ENCODE results near the gene SPACA7.
"Not testable (repeated sequence)": the region's sequence is repeated elsewhere in the genome, so short reads cannot be mapped to it uniquely, and the experiment has no call there.

SPACA7 gene

DNA sequence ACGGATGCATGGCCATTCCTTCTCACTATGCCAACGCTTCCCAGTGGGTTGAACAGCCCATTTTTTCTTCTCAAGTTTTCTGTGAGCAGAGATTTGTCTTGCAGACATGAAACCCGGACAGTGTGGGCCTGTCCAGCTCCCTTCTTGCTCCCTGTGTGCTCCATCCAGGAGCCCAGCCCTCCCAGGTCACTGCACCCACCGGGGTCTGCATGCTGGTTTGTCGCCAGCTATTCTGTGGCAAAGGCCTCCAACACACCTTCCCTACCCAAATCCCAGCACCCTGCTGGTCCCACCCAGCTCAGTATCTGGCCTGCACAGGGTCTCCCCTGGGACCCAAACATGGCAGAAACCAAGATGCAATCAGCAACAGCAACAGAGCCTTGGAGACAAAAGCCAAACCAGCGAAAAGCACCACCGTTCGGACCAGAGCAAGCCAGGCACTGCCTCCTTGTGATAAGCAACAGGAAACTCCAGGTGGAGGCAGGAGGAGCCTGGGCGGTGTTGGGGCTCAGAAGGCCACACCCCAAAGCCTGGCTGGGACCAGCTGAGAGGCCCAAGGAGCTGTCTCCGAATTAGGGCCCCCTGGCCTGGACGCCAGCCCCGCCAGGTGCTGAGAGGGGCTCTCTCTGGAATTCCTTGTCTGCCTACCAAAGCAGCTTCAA, 12.2 kb upstream of the SPACA7 start:
- no peaks in the 10 kb centered on the region for H3K9me3 ChIP-seq (ENCODE audit: insufficient read depth, low read length)
- H3K27me3 ChIP-seq (ENCODE audit: insufficient read depth, insufficient read length) = no peaks in the 10 kb centered on the region
- no peak for TF ChIP-seq ZNF274 (IDR thresholded peaks at IDR 0.05; ENCODE audit: low read depth, low read length)
- TF ChIP-seq YY1 (IDR thresholded peaks at IDR 0.05; ENCODE audit: insufficient read depth, insufficient read length) = no peak
- TF ChIP-seq SUZ12 (IDR thresholded peaks at IDR 0.05; ENCODE audit: extremely low read depth, insufficient read depth, insufficient read length) = no peak
- no peak for DNase-seq (ENCODE audit: low read depth, low spot score)
- no peaks in the 10 kb centered on the region for H3K4me1 ChIP-seq (ENCODE audit: insufficient read depth, insufficient read length)
- H3K36me3 ChIP-seq (ENCODE audit: insufficient read depth, insufficient read length, low read length) = no peaks in the 10 kb centered on the region
- H3K4me3 ChIP-seq (ENCODE audit: insufficient read length, low read depth) = no peak overlapping the region
- no peak overlapping the region for H3K9ac ChIP-seq (ENCODE audit: insufficient read length, low read depth)

DNA sequence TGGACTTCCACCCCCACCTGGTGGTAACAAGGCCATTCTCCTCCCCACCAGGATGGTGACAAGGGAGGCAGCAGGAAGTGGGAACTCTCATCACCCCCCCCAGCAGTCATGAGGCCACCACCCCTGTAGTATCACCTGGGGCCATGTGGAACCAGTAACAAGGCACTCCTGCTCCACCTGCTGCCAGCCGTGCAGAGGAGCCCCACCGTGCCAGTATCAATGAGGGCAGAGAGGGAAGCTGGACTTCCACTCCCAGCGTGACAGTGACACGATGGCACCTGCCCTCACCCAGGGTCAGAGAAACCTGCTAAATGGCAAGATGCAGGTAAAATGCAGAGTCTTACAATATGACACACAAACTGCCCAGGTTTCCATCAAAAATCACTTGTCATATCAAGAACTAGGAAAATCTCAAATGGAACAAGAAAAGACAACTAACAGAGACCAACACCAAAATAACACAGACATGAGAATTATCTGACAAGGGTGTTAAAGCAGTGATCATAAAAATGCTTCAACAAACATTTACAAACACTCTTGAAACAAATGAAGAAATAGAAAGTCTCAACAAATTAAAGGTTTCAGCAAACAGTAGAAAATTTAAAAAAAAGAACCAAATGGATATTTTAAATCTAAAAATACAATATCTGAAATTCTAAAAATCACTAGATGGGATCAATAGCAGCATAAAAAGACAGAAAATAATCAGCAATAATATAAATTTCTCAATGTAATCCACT, 9.1 kb upstream of the SPACA7 start:
- H3K9me3 ChIP-seq (ENCODE audit: insufficient read depth, low read length) = no peaks in the 10 kb centered on the region
- TF ChIP-seq YY1 (IDR thresholded peaks at IDR 0.05; ENCODE audit: insufficient read depth, insufficient read length) = no peak
- no peak for TF ChIP-seq SUZ12 (IDR thresholded peaks at IDR 0.05; ENCODE audit: extremely low read depth, insufficient read depth, insufficient read length)
- TF ChIP-seq ZNF274 (IDR thresholded peaks at IDR 0.05; ENCODE audit: low read depth, low read length) = no peak
- no peaks in the 10 kb centered on the region for H3K27me3 ChIP-seq (ENCODE audit: insufficient read depth, insufficient read length)
- no peak overlapping the region for H3K9ac ChIP-seq (ENCODE audit: insufficient read length, low read depth)
- no peaks in the 10 kb centered on the region for H3K36me3 ChIP-seq (ENCODE audit: insufficient read depth, insufficient read length, low read length)
- H3K4me3 ChIP-seq (ENCODE audit: insufficient read length, low read depth) = no peak overlapping the region
- H3K4me1 ChIP-seq (ENCODE audit: insufficient read depth, insufficient read length) = no peaks in the 10 kb centered on the region
- DNase-seq (ENCODE audit: low read depth, low spot score) = no peak

DNA sequence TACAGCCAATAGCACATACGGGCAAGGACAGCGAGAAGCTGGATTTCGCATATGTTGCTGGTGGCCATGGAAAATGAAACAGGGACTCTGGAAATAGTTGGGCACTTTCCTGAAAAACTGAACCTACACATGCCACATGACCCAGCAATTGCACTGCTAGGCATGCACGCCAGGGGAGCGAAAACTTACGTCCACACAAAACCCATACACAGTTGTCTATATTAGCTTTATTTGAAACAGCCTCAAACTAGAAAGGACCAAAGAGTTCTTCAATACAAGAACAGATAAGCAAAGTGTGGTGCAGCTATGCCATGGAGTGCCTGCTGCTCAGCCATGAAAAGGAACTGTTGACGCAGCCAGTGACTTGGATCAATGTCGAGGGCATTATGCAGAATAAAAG, 7.3 kb upstream of the SPACA7 start:
- Histone ChIP-seq H3K9me3 (ENCODE audit: insufficient read depth, low read length) (no peaks in the 10 kb centered on the region), H3K4me1 (ENCODE audit: insufficient read depth, insufficient read length) (no peaks in the 10 kb centered on the region), H3K4me3 (ENCODE audit: insufficient read length, low read depth) (no peak overlapping the region), H3K27me3 (ENCODE audit: insufficient read depth, insufficient read length) (no peaks in the 10 kb centered on the region), H3K36me3 (ENCODE audit: insufficient read depth, insufficient read length, low read length) (no peaks in the 10 kb centered on the region), H3K9ac (ENCODE audit: insufficient read length, low read depth) (no peak overlapping the region)
- TF ChIP-seq SUZ12 (IDR thresholded peaks at IDR 0.05; ENCODE audit: extremely low read depth, insufficient read depth, insufficient read length) = no peak
- no peak for TF ChIP-seq YY1 (IDR thresholded peaks at IDR 0.05; ENCODE audit: insufficient read depth, insufficient read length)
- TF ChIP-seq ZNF274 (IDR thresholded peaks at IDR 0.05; ENCODE audit: low read depth, low read length) = no peak
- DNase-seq (ENCODE audit: low read depth, low spot score) = no peak

DNA sequence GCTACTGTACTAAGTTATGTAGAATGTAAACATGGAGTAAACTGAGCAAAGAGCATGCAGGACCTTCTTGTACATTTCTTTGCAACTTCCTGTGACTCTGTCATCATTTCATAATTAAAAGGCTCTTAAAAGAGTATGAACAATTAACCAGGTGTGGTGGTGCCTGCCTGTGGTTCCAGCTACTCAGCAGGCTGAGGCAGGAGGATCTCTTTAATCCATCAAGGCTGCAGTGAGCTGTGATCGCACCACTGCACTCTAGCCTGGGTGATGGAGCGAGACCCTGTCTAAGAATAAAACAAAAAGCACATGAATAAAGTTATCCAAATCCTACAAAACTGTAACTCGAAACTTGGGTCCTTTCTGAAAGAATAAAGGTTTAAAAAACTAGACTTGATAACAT, 5.8 kb upstream of the SPACA7 start:
- Histone ChIP-seq H3K9ac (ENCODE audit: insufficient read length, low read depth) (no peak overlapping the region), H3K27me3 (ENCODE audit: insufficient read depth, insufficient read length) (no peaks in the 10 kb centered on the region), H3K36me3 (ENCODE audit: insufficient read depth, insufficient read length, low read length) (no peaks in the 10 kb centered on the region), H3K4me3 (ENCODE audit: insufficient read length, low read depth) (no peak overlapping the region), H3K4me1 (ENCODE audit: insufficient read depth, insufficient read length) (no peaks in the 10 kb centered on the region), H3K9me3 (ENCODE audit: insufficient read depth, low read length) (no peaks in the 10 kb centered on the region)
- no peak for TF ChIP-seq SUZ12 (IDR thresholded peaks at IDR 0.05; ENCODE audit: extremely low read depth, insufficient read depth, insufficient read length)
- no peak for TF ChIP-seq YY1 (IDR thresholded peaks at IDR 0.05; ENCODE audit: insufficient read depth, insufficient read length)
- TF ChIP-seq ZNF274 (IDR thresholded peaks at IDR 0.05; ENCODE audit: low read depth, low read length) = no peak
- DNase-seq (ENCODE audit: low read depth, low spot score) = no peak

DNA sequence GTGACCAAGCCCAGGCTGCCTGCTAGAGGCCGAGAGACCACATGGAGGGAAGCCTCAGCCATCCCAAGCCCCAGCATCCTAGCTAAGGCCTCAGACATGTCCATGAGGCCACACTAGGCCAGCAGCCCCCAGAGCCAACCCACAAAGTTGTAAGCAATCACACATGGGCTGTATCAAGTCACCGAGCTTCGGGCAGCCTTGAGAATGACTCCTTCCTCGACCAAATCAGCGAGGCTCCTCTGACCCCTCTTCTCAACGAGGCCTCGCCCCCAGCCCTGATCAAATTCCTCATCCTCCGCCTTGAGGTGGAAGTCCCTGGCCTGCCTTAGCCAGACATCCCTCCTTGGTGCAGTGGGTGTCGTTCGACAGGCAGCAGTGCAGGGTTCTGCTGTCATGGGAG, 1.9 kb upstream of the SPACA7 start:
- TF ChIP-seq ZNF274 (IDR thresholded peaks at IDR 0.05; ENCODE audit: low read depth, low read length) (no peak), SUZ12 (IDR thresholded peaks at IDR 0.05; ENCODE audit: extremely low read depth, insufficient read depth, insufficient read length) (no peak), YY1 (IDR thresholded peaks at IDR 0.05; ENCODE audit: insufficient read depth, insufficient read length) (no peak)
- no peaks in the 10 kb centered on the region for H3K36me3 ChIP-seq (ENCODE audit: insufficient read depth, insufficient read length, low read length)
- no peak overlapping the region for H3K4me3 ChIP-seq (ENCODE audit: insufficient read length, low read depth)
- H3K9me3 ChIP-seq (ENCODE audit: insufficient read depth, low read length) = no peaks in the 10 kb centered on the region
- H3K9ac ChIP-seq (ENCODE audit: insufficient read length, low read depth) = no peak overlapping the region
- no peaks in the 10 kb centered on the region for H3K4me1 ChIP-seq (ENCODE audit: insufficient read depth, insufficient read length)
- DNase-seq (ENCODE audit: low read depth, low spot score) = no peak
- no peaks in the 10 kb centered on the region for H3K27me3 ChIP-seq (ENCODE audit: insufficient read depth, insufficient read length)

DNA sequence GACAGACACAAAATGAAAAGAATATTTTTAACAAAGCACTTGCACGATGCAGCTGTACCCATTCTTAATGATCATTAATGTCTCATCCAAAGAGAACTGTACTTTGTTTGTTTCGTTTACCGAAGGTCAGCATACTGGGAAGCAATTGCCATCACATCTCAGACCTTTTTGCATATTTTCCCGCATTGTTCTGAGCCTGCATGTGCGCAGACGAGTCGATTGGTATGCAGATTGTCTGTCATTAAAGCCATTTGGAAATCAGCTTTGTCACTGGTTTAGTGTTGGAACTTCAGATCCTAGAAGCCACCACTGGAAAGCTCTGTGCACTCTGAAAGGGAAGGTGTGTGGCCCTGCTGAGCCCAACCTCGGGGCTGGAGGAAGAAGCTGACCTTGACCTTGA, 15.6 kb downstream of the SPACA7 start:
- peaks cover 5% of the 10 kb centered on the region for H3K4me1 ChIP-seq (ENCODE audit: insufficient read depth, insufficient read length)
- no peaks in the 10 kb centered on the region for H3K36me3 ChIP-seq (ENCODE audit: insufficient read depth, insufficient read length, low read length)
- no peaks in the 10 kb centered on the region for H3K9me3 ChIP-seq (ENCODE audit: insufficient read depth, low read length)
- TF ChIP-seq SUZ12 (IDR thresholded peaks at IDR 0.05; ENCODE audit: extremely low read depth, insufficient read depth, insufficient read length) (no peak), YY1 (IDR thresholded peaks at IDR 0.05; ENCODE audit: insufficient read depth, insufficient read length) (no peak), ZNF274 (IDR thresholded peaks at IDR 0.05; ENCODE audit: low read depth, low read length) (no peak)
- H3K4me3 ChIP-seq (ENCODE audit: insufficient read length, low read depth) = no peak overlapping the region
- no peak overlapping the region for H3K9ac ChIP-seq (ENCODE audit: insufficient read length, low read depth)
- H3K27me3 ChIP-seq (ENCODE audit: insufficient read depth, insufficient read length) = no peaks in the 10 kb centered on the region
- DNase-seq (ENCODE audit: low read depth, low spot score) = peak; percentile 15

DNA sequence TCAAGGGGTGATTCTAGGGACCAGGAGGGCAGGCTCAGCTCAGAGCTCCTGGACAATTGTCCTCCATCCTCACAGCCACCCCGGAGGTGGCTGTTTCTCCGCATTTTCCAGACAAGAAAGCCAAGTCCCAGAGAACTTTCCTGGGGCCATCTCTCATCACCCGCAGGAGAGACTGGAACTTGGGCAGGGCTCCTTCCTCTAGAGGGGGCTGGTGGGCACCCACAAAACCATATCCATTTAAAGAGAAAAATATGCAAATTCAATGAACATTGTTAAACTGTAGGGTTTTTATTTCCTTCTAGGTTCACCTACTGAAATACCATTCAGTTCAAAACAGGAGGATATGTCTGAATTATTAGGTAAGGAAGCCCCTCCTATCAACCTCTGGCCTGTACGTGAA, 16.6 kb downstream of the SPACA7 start:
- no peak overlapping the region for H3K4me3 ChIP-seq (ENCODE audit: insufficient read length, low read depth)
- no peak for TF ChIP-seq SUZ12 (IDR thresholded peaks at IDR 0.05; ENCODE audit: extremely low read depth, insufficient read depth, insufficient read length)
- TF ChIP-seq YY1 (IDR thresholded peaks at IDR 0.05; ENCODE audit: insufficient read depth, insufficient read length) = no peak
- TF ChIP-seq ZNF274 (IDR thresholded peaks at IDR 0.05; ENCODE audit: low read depth, low read length) = no peak
- no peaks in the 10 kb centered on the region for H3K9me3 ChIP-seq (ENCODE audit: insufficient read depth, low read length)
- no peak overlapping the region for H3K9ac ChIP-seq (ENCODE audit: insufficient read length, low read depth)
- no peaks in the 10 kb centered on the region for H3K27me3 ChIP-seq (ENCODE audit: insufficient read depth, insufficient read length)
- no peak for DNase-seq (ENCODE audit: low read depth, low spot score)
- H3K4me1 ChIP-seq (ENCODE audit: insufficient read depth, insufficient read length) = peaks cover 5% of the 10 kb centered on the region
- no peaks in the 10 kb centered on the region for H3K36me3 ChIP-seq (ENCODE audit: insufficient read depth, insufficient read length, low read length)

DNA sequence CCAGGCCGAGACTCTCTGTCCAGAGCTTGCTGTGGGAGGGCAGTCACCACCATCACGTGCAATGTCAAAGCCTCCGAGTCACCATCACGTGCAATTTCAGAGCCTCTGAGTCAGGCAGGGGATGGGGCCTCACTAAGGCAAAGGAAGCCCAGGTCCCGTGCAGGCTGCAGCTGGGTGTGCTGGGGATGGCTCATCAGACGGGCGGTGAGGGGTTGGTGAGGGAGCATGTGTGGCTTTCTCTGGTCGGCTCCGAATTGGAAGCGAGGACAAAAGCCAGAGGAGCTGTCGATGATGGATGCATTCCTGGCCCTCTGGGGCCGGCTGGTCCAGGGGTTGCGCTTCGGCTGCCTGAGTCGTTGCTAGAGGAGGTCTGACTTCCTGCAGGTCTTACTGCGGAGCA, 18.9 kb downstream of the SPACA7 start:
- not testable (repeated sequence) for H3K36me3 ChIP-seq (ENCODE audit: insufficient read depth, insufficient read length, low read length); H3K27me3 ChIP-seq (ENCODE audit: insufficient read depth, insufficient read length); H3K9me3 ChIP-seq (ENCODE audit: insufficient read depth, low read length); H3K4me3 ChIP-seq (ENCODE audit: insufficient read length, low read depth); H3K9ac ChIP-seq (ENCODE audit: insufficient read length, low read depth); DNase-seq (ENCODE audit: low read depth, low spot score); H3K4me1 ChIP-seq (ENCODE audit: insufficient read depth, insufficient read length)

DNA sequence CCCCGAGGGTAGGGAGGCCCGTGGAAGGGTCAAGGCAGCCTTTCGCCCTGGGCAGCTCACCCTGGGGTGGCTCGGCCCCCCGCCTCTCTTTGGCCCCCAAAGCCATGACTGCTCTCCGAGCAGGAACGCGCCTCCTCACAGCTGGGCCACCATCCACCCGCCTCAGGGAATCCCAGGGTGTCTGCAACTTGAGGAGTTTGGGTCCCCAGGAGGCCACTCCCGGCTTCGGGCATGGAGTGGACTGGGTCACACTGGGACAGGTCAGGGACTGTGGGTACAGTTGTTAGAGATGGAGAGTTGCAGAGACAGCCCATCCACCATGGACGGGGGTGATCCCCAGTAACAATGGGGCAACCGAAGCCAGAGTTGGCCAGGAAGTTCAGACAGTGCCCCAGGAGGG, 19.8 kb downstream of the SPACA7 start:
- H3K4me3 ChIP-seq (ENCODE audit: insufficient read length, low read depth); DNase-seq (ENCODE audit: low read depth, low spot score); H3K4me1 ChIP-seq (ENCODE audit: insufficient read depth, insufficient read length); H3K27me3 ChIP-seq (ENCODE audit: insufficient read depth, insufficient read length); H3K9me3 ChIP-seq (ENCODE audit: insufficient read depth, low read length); H3K36me3 ChIP-seq (ENCODE audit: insufficient read depth, insufficient read length, low read length); H3K9ac ChIP-seq (ENCODE audit: insufficient read length, low read depth): not testable (repeated sequence)
